ENCODE measurements around the gene CRADD.
"Not testable (repeated sequence)": the region's sequence is repeated elsewhere in the genome, so short reads cannot be mapped to it uniquely, and the experiment has no call there.

CRADD gene

DNA sequence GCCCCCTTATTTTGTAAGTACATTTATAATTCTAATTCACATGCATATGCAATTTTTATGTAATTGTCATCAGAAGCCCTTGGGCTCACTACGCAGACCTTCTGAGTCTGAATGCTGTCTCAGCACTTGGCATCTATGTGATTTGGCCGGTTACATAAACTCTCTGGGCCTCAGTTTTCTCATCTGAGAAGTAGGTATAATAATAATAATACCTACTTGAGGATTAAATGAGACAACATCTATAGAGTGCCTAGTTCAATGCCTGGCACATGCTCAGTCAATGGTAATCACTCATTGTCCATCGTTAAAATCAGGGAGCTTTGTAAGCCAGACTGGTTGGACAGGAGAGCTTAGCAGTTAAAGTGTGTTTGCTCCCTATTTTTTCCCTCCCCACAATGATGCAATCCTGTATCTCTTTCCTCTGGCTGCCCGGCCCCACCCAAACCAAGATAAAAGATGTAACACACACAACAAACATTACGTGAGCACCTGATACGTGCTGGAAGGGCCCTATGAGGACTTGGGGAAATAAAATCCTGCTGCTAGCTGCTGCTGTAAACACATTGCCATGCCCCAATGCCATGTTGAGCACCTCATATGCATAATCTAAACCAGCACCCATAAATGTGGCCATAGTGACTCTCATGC is 235.0 kb downstream of the CRADD start:
- FAIRE-seq = no peak

DNA sequence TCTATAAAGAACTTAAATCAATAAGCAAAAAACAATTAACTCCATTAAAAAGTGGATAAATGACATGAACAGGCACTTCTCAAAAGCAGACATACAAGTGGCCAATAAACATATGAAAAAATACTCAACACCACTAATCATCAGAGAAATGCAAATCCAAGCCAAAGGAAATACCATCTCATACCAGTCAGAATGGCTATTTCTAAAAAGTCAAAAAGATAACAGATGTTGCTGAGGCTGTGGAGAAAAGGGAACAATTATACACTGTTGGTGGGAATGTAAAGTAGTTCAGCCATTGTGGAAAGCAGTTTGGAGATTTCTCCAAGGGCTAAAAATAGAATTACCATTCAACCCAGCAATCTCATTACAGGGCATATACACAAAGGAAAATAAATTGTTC is 236.7 kb downstream of the CRADD start:
- FAIRE-seq = no peak

DNA sequence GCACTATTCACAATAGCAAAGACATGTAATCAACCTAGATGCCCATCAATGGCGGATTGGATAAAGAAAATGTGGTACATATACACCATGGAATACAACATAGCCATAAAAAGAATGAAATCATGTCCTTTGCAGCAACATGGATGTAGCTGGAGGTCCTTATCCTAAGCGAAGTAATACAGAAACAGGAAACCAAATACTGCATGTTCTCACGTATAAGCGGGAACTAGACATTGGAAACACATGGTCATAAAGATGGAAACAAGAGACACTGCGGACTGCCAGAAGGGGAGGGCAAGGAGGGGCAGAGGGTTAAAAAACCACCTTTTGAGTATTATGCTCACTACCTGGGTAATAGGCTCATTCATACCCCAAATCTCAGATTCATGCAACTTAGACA is 237.1 kb downstream of the CRADD start:
- FAIRE-seq = no peak

DNA sequence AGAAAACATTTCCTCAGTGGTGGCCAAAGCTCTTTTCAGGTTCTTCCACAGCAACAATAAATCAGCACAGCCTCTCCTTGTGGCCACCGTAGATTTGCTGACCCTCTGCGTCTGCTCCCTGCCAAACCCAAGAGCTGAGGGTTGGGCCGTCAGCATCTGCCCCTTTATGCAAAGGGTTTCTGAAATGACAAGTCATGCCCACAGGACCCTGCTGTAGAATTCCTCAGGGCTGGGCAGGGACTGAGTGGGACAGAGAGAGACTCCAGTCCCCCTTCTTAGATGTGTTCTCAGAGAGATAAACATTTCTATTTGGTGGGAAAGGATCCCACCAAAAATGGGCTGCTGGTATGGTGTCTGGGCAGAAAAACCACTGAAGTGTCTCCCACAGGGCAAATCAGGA is 238.2 kb downstream of the CRADD start:
- no peak for FAIRE-seq

DNA sequence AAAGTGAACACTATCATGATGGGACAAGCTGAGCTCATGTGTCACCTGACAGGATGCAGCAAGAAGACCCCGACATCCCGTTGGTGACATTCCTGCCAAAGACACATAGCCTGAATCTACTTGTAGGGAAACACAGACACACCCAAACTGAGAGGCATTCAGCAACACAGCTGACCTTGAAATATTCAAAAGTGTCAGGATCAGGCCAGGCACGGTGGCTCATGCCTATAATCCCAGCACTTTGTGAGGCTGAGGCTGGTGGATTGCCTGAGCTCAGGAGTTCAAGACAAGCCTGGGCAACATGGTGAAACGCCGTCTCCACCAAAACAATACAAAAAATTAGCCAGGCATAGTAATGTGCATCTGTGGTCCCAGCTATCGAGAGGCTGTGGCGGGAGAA is 239.2 kb downstream of the CRADD start:
- FAIRE-seq = no peak

DNA sequence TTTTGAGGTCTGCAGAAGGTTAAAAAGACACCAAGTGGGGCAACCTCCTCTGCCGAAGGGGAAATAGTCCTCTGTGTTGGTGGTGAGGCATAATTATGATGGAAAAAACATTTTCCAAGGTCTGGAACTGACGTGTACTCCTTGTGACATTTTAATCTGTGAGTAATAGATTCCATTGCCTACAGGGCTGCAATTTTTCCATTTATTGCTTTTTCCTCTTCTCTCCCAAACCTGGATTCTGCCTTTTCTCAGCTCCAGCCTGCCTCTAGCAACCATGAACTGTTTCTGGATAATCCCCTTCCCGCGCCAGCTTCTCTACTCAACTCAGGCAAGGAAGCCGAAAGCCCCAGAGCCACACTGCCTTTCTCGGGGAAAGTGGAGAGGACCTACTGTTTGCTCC is 241.1 kb downstream of the CRADD start:
- FAIRE-seq = no peak

DNA sequence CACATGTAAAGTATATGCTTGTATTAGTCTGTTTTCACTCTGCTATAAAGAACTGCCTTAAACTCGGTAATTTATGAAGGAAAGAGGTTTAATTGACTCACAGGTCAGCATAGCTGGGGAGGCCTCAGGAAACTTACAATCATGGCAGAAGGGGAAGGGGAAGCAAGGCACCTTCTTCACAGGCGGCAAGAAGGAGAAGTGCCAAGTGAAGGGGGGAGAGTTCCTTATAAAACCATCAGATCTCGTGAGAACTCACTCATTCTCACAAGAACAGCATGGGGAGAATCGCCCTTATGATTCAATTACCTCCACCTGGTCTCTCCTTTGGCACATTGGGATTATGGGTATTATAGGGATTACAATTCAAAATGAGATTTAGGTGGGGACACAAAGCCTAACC is 241.7 kb downstream of the CRADD start:
- no peak for FAIRE-seq

DNA sequence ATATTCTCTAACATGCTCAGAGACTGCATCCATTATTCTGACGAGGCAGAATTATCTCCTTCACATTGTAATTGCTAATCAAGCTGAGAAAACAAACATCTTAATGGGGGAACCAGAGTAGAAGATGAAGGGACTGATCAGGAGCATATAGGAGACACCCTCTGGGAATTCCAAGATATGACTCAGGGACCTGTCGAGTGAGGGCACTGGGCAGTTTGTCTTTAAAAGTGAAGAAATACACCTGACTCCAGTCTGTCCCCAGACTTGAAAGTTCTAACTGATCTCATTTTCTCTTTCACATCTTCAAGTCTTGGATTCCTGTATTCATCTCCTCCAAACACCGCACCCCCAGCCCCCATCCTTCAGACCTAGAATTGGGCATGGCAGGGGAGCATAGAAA is 244.3 kb downstream of the CRADD start:
- no peak for FAIRE-seq

DNA sequence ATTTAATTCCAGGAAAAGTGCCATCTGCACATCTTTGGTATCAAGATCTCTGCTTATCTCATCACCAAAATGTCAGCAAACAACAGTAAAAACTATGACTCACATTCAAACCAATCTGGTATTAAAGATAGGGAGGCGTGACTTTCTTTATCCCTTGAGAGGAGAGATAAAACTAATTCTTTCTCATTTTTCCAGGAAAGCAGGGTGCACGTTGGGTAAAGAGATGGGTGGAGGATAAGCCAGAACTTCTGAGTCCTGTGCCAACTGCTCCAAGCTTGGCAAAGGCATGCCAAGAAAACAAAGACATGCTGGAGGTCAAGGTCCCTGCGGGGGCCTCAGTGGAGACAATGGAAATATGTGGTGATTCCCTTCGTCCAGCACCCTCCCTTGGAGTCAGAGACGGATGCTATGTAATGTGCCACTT is 245.4 kb downstream of the CRADD start:
- FAIRE-seq = no peak

DNA sequence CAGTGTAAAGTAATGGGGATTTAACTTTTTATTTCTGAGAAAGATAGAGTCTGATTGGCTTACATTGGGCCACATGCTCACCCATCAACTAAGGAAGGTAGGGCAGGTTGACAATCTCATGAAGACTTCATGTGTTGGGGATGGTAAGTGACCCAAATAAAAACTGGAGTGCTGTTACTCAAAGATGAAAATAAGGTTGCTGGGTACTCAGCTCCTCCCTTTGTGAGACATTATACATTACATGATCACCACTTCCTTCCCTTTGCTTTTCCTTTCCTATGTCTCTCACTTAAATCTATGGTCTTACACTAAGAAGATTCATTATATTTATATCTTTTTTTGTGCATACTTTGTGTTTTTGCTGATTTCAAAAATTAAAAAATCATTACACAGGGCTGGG is 247.2 kb downstream of the CRADD start:
- FAIRE-seq = no peak

DNA sequence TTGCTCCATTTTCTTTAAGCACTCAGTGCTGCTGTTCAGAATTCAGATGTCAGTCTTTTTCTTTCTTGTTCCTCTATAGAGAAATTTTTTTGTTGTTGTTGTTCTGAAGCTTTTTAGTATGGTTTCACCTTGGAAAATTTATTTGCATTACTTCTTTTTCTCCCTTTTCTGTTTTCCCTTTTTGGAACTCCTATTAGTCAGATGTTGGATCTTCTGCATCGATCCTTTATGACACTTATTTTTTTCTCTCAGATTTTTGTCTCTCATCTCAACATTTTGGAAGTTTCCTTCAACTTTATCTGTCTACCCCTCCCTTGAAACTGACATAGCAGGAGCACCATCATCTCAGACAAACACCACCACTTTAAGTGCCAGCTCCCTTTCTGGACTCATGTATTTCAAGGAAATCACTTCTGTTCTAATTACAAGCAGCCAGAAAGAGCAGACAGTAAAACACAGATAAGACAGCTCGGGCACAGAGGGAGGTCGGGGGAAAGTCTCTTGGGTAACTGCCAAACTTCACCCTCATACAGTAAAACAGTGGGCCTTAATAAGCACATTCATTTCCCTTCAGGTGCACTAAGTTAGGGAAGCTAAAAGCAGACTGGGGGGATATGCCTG is 248.5 kb downstream of the CRADD start:
- no peak for FAIRE-seq

DNA sequence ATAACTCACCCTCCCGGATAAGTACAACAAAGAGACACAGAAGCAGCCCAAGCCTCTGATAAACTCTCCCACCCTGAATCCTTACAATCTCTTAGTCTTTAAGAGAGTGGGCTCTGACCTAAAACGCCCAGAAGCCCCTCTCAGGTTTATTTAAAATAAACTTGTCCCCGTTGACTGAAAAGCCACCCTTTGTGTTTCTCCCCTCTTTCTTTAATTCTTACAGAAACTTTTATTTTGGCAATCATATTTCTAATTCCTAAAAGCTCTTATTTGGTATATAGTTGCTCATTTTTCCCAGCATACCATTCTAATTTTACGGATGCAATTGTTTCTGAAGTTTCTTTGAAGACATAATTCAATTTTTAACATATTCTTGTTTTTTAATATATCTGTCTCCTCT is 249.1 kb downstream of the CRADD start:
- FAIRE-seq = no peak

DNA sequence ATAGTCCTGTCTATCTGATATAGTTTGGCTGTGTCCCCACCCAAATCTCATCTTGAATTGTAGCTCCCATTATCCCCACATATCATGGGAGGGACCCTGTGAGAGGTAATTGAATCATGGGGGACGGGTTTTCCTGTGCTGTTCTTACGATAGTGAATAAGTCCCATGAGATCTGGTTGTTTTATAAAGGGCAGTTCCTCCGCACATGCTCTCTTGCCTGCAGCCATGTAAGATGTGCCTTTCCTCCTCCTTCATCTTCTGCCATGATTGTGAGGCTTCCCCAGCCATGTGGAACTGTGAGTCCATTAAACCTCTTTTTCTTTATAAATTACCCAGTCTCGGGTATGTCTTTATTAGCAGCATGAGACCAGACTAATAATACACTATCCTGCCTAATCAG is 251.9 kb downstream of the CRADD start:
- FAIRE-seq = not testable (repeated sequence)

DNA sequence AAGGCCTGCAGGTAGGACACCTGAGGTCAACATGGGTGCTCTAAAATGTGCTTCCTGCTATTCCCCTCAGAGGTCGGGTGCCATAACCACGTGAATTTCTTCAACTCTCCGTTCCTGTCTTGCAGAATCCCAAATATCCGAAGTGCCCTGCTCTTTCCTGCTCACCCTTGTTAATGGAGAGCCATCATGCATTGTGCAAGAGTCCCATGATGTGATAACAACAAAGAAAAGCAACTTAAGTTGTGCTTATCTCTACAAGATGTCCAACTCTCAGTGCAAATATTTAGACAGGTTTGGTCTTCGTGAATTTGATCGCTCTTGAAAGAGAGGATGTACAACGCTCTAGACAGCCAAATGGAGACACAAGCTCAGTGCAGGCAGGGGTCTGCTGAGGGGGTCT is 260.6 kb downstream of the CRADD start:
- no peak for FAIRE-seq

DNA sequence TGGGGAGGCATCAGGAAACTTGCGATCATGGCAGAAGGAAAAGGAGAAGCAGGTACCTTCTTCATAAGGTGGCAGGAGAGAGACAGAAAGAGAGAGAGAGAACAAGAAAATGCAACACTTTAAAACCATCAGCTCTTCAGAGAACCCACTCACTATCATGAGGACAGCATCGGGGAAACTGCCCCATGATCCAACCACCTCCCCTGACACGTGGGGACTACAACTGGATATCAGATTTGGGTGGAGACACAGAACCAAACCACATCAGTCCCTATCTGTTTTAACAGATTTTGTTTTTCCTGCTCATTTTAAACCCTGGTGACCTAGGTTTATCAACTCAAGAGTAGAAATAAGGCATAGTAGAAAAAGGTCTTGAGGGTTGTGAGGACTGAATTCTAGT is 261.1 kb downstream of the CRADD start:
- FAIRE-seq = no peak

DNA sequence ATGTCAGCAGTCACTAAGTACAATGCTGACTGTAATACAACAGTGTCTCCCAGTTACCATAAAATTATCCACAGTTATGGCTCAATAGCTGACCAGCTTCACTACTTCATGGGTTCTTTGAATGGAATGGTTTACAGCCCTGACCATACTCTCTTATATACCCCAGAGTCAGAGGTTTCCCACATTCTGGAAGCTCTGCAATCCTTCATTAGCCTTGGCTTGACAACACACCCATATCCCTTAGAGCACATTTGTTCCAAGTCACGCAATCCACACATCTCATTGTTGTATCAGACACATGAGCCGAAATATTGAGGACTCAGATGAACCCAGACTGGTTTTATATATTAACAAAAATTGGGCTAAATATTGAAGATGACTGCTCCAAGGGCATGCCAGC is 261.8 kb downstream of the CRADD start:
- no peak for FAIRE-seq

DNA sequence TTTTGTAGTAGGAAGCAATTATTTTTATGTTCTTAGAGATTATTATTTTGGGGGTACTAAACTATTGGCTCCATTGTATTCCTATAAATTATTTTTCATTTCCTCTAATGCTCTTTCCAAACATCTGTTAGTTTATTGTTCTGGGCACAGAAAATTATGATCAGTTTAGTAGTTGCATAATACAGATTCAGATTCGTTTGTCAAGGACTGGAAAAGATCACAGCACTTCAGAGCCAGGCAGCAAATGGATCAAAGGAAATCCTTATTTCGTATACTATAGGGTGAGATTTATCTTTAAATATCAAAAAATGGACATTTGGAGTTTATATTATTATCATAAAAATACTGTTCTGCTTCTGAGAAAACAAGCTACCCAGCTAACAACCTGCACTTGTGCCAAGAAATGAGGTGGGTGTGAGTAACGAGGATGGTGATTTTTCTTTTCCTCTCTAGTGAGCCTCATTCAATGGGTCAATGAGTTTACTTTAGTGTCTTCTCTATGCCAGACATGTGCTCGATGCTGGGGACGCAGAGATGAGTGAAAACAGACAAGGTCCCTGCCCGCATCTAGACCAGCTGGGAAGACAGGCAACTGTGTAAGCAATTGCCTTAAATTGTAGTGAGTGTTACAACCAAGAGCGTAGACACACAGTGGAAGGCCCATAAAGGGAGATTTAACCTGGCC is 262.6 kb downstream of the CRADD start:
- peak; percentile 83 for FAIRE-seq

DNA sequence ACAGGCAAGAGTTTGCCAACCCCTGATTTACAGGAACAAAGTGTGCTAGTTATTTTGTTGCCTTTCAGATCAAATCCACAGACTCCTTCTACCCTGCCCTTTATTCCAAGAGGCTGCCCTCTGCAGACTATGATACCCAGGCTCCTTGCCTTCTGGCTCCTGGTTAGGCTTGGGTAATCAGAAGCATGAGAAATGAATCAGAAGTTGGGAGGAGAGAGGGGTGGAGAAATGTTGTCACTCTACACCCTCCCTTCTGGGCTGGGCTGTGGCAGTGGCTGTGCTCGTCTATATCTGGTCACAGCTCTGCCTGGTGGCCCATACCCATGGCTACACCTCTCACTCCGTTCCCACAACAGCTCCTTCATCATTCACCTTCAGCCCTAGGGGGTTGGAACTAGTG is 266.6 kb downstream of the CRADD start:
- FAIRE-seq = no peak

DNA sequence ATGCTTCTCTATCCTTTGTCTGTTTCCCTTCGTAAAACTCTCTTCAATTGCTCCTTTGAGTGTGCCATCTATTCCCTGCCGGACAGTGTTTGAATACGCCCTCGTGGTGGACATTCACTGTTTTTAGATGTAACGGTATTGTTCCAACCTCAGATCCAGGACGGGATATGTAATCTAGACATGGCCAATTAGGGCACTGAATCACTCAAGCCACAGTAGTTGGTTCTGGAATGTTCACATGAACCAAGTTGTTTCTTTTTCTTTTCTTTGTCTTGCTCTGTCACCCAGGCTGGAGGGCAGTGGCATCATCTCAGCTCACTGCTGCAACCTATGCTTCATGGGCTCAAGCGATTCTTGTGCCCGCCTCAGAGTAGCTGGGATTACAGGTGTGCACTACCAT is 267.0 kb downstream of the CRADD start:
- FAIRE-seq = no peak

All from endometrium (tissue), 2 donors.